ENCODE data around the gene NTM. TPM values are rescaled to one million over a fixed set of nuclear protein-coding genes. Genes with fewer than 3 reads are reported as not detected.

Gene NTM
- total RNA-seq, 2 donors from 2014 or later = 1.7 to 3.6 TPM

GRCh38 chr11:131327421-131327820, 43.0 kb upstream of the NTM start:
- peaks cover 15% of the 10 kb centered on the region for H3K4me1 Mint-ChIP-seq
- H3K27ac ChIP-seq (ENCODE audit: low read depth, low read length) = no peak overlapping the region
- H3K27me3 Mint-ChIP-seq (ENCODE audit: insufficient read depth) = no peaks in the 10 kb centered on the region
- 88% methylated on average over 5 of the region's 5 CpGs for WGBS, 2 experiments (ENCODE audit: insufficient coverage in 1 of 2, insufficient read length in 1 of 2)
- H3K36me3 Mint-ChIP-seq (ENCODE audit: low read depth) = no peaks in the 10 kb centered on the region
- no peak overlapping the region for H3K4me3 ChIP-seq (ENCODE audit: low read length)
- no peaks in the 10 kb centered on the region for H3K36me3 ChIP-seq (ENCODE audit: control insufficient read depth, insufficient read depth, low read length)
- no peak overlapping the region for H3K4me3 Mint-ChIP-seq
- H3K9me3 Mint-ChIP-seq = no peaks in the 10 kb centered on the region
- H3K9me3 ChIP-seq (ENCODE audit: control insufficient read depth, low read length) = no peaks in the 10 kb centered on the region
- TF ChIP-seq, protein P1, sequence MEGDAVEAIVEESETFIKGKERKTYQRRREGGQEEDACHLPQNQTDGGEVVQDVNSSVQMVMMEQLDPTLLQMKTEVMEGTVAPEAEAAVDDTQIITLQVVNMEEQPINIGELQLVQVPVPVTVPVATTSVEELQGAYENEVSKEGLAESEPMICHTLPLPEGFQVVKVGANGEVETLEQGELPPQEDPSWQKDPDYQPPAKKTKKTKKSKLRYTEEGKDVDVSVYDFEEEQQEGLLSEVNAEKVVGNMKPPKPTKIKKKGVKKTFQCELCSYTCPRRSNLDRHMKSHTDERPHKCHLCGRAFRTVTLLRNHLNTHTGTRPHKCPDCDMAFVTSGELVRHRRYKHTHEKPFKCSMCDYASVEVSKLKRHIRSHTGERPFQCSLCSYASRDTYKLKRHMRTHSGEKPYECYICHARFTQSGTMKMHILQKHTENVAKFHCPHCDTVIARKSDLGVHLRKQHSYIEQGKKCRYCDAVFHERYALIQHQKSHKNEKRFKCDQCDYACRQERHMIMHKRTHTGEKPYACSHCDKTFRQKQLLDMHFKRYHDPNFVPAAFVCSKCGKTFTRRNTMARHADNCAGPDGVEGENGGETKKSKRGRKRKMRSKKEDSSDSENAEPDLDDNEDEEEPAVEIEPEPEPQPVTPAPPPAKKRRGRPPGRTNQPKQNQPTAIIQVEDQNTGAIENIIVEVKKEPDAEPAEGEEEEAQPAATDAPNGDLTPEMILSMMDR (conservative IDR thresholded peaks at IDR 0.05) = no peak
- no peak overlapping the region for H3K27ac Mint-ChIP-seq
- H3K27me3 ChIP-seq (ENCODE audit: control insufficient read depth, insufficient read depth, low read length, poor library complexity, severe bottlenecking) = no peaks in the 10 kb centered on the region
- H3K4me1 ChIP-seq (ENCODE audit: control insufficient read depth, insufficient read depth, low read length) = no peaks in the 10 kb centered on the region
- no peak for DNase-seq
- no peak overlapping the region for H3K9ac ChIP-seq (ENCODE audit: extremely low read depth, low read length, poor library complexity, severe bottlenecking)

DNA sequence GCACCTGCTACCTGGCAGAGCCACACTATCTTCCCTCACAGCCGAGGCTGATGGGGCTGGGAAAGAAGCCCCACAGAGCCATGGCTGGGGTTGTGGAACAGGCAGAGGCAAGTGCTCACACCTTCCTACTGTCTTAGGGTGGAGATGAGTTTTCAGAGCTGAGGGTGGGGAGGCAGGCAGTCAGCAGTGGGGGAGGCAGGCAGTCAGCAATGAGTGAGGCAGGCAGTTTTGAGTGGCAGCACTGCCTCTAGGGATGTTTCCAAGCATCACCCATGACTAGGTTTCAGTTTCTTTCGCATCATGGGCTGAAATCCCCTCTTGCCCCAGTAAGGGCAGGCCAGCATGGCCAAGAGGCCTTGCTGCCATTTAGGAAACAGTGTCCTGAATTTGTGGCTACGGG, 41.6 kb upstream of the NTM start:
- no peaks in the 10 kb centered on the region for H3K27me3 Mint-ChIP-seq (ENCODE audit: insufficient read depth)
- H3K4me1 ChIP-seq (ENCODE audit: control insufficient read depth, insufficient read depth, low read length) = no peaks in the 10 kb centered on the region
- no peaks in the 10 kb centered on the region for H3K36me3 Mint-ChIP-seq (ENCODE audit: low read depth)
- peaks cover 15% of the 10 kb centered on the region for H3K4me1 Mint-ChIP-seq
- no peak overlapping the region for H3K9ac ChIP-seq (ENCODE audit: extremely low read depth, low read length, poor library complexity, severe bottlenecking)
- H3K4me3 ChIP-seq (ENCODE audit: low read length) = no peak overlapping the region
- no peaks in the 10 kb centered on the region for H3K27me3 ChIP-seq (ENCODE audit: control insufficient read depth, insufficient read depth, low read length, poor library complexity, severe bottlenecking)
- 88 to 100% methylated on average over 2 to 3 of the region's 3 CpGs for WGBS, 2 experiments (ENCODE audit: insufficient coverage in 1 of 2, insufficient read length in 1 of 2)
- H3K9me3 Mint-ChIP-seq = no peaks in the 10 kb centered on the region
- TF ChIP-seq, protein P1 (conservative IDR thresholded peaks at IDR 0.05) = no peak
- no peak overlapping the region for H3K27ac ChIP-seq (ENCODE audit: low read depth, low read length)
- no peak for DNase-seq
- no peak overlapping the region for H3K4me3 Mint-ChIP-seq
- no peak overlapping the region for H3K27ac Mint-ChIP-seq
- no peaks in the 10 kb centered on the region for H3K9me3 ChIP-seq (ENCODE audit: control insufficient read depth, low read length)
- H3K36me3 ChIP-seq (ENCODE audit: control insufficient read depth, insufficient read depth, low read length) = no peaks in the 10 kb centered on the region

DNA sequence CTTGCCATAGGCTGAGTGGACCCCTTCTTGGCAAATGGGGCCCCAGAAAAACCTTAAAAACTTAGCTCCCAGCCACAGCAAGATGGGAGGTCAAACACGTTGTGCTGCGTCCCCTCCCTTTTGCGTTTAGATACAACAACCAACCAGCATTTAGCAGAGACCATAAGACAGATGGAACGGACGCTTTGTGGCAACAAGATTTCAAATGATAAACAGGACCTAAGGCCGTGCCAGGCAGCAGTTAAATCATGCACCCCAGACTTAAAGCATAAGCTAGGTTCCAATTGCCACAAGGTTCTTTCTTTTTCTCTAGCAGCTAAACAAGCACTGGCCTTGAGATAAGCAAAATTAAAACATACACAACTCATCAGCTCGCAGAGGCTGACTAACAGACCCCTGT, 39.4 kb upstream of the NTM start:
- H3K27ac ChIP-seq (ENCODE audit: low read depth, low read length) = no peak overlapping the region
- H3K27me3 ChIP-seq (ENCODE audit: control insufficient read depth, insufficient read depth, low read length, poor library complexity, severe bottlenecking) = no peaks in the 10 kb centered on the region
- DNase-seq = no peak
- Mint-ChIP-seq H3K27ac (no peak overlapping the region), H3K27me3 (ENCODE audit: insufficient read depth) (no peaks in the 10 kb centered on the region), H3K36me3 (ENCODE audit: low read depth) (no peaks in the 10 kb centered on the region), H3K9me3 (no peaks in the 10 kb centered on the region), H3K4me1 (peaks cover 15% of the 10 kb centered on the region), H3K4me3 (no peak overlapping the region)
- H3K4me1 ChIP-seq (ENCODE audit: control insufficient read depth, insufficient read depth, low read length) = no peaks in the 10 kb centered on the region
- no peaks in the 10 kb centered on the region for H3K36me3 ChIP-seq (ENCODE audit: control insufficient read depth, insufficient read depth, low read length)
- H3K9ac ChIP-seq (ENCODE audit: extremely low read depth, low read length, poor library complexity, severe bottlenecking) = no peak overlapping the region
- 83 to 88% methylated on average over 7 of the region's 7 CpGs for WGBS, 2 experiments (ENCODE audit: insufficient coverage in 1 of 2, insufficient read length in 1 of 2)
- no peaks in the 10 kb centered on the region for H3K9me3 ChIP-seq (ENCODE audit: control insufficient read depth, low read length)
- TF ChIP-seq, protein P1 (conservative IDR thresholded peaks at IDR 0.05) = no peak
- H3K4me3 ChIP-seq (ENCODE audit: low read length) = no peak overlapping the region
